Stimulated activated naive CD4-positive, alpha-beta T cell treated with Interleukin-2 at 50 U/mL for 16 hours (primary cell): Measurements from ENCODE around the gene MACF1.
"Not testable (repeated sequence)": the region's sequence is repeated elsewhere in the genome, so short reads cannot be mapped to it uniquely, and the experiment has no call there.

Source experiments
- DNase-seq: peaks from one replicate; lab custom pipeline; 2025; lab: John Stamatoyannopoulos, UW

The MACF1 gene

GRCh38 chr1:39515131-39516086 is 310.9 kb downstream of the MACF1 start:
- DNase-seq, result not testable (repeated sequence)

- DNase-seq, result not testable (repeated sequence)
Observed at GRCh38 chr1:39516841-39517240, 312.3 kb downstream of the MACF1 start.

DNA sequence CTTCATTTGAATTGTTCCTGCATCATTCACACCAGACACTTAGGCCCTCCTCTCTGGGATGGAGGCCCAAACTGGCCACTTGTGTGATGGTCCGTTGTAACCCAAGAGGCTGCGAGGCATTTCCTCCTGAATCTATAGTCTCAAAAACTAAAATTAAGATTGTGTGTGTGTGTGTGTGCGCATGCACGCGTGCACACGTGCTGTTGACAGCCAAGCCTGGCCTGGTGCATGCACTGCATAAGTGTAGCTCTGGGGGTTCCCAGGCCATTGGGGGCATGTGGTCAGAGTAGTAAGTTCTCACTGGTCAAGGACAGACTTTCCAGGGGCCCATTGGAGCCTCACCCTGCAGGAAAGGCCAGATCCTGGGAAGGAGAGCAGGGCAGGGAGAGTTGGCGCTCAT is 313.4 kb downstream of the MACF1 start:
- DNase-seq, result not testable (repeated sequence)

GRCh38 chr1:39519376-39519775 is 314.9 kb downstream of the MACF1 start:
- not testable (repeated sequence) for DNase-seq

GRCh38 chr1:39522221-39522620 is 317.7 kb downstream of the MACF1 start:
- not testable (repeated sequence) for DNase-seq

DNA sequence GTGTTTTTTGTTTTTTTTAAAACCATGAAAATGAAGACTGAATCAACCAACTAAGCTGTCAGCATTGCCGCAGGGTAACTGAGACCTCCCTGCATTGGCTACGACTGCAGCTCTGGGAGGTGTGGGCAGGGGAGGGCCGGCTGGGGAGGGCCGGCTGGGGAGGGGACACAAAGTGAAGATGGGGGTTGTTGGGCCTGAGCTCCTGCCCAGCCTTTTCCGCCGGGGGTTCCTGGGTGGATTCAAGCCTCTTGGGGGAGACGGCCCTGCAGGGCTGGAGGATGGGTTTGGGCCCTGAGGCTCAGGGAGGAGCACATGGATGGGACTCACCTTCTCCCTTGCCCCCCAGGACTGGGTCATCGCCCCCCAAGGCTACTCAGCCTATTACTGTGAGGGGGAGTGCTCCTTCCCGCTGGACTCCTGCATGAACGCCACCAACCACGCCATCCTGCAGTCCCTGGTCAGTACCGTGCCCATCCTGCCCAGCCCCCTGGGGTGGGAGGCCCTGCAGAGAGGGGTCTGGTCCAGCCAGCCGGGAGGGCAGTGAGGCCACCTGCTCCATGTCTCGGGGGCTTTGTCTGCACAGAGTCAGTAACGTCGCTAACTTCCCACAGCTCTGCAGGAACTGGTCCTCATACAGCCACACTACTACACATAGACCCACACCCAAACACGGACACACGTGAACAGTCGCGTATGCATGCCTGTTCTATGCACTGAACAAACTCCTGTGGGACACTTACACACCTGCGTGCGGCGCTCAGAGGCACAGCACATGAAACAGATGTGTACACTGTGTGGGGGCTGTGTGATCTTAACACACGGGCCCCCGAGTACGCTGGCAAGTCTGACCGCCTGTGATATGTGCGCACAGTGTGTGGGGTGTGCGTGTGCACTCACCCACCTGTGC is 318.4 kb downstream of the MACF1 start:
- no peak for DNase-seq

DNA sequence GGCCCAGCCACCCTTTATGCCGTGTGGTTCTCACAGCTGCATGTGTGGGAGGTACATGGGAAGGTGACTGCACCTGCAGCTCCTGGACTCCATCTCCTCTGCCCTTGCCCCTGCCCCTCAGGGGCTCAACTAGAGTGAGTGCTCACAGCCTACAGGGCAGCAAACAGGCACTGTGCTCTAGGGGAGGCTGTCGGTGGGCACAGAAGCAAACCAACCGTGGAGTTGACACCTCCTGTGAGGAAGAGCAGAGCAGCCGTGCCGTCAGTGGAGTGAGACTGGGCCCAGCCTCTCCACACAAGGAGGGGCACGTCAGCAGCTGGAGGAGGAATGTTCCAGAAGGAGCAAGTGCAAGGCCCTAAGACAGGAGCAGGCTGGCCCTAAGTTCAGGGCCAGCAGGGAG is 319.7 kb downstream of the MACF1 start:
- DNase-seq, result no peak

DNA sequence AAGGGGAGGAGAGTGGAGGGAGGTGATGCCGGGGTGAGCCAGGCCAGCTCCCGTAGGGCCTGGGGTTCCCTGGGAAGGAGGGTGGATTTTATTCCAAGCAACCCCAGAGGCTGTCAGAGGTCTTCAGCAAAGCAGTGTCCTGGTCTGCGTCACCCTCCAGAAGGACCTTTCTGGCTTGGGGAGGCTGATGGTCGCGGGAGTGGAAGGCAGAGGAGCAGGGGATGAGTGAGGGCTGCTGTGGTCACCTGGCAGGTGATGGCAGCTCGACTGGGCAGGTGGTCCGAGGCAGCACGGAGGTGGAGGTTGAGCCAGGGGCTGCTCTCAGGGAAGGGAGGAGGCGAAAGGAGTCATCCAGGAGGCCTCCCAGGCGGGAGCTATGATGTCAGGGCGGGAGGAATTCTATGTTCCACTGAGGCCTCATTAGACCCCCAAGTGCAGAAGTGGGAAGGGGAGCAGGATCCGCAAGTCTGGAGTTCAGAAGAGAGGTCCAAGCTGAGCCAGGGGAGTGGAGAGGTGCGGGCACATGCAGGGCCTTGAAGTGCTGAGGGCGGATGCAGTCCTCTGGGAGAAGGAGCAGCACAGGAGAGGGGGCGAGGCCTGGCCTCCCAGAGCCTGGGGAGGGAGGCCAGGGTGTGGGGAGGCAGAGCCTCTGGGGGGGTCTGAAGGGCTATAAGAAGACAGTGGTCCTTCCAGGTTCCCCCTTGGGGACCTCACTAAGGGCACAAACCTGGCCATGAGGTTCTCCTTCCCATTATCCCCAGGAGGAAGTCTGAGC is 320.3 kb downstream of the MACF1 start:
- DNase-seq, result no peak

- no peak for DNase-seq
Observed at GRCh38 chr1:39525366-39526165, 321.1 kb downstream of the MACF1 start.

DNA sequence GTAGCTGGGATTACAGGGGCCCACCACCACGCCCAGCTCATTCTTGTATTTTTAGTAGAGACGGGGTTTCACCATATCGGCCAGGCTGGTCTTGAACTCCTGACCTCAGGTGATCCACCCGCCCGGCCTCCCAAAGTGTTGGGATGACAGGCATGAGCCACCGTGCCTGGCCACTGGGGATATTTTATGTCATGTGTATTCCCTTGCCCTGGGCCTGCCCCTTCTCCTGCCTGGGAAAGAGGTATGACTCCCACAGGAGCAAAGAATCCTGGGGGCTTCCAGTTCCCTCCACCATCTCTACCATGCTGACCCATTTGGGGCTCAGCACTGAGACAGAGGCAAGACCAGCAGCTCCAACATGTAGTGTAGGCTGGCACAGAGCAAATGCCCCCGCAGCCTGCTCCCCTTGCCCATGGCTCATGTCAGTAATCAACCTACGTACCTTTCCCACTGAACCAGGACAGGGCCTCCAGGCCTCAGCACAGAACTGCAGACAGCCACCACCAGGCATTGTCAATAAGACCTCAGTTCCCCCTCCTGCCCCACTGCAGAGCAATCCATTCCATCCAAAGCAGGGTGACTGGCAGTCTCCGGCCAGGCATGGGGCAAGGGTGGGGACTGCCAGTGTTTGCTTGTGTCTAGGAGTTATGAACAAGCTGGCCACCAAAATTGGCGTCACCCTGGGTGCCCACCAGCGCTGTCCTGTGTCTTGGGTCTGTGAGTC is 322.1 kb downstream of the MACF1 start:
- DNase-seq, result no peak

DNA sequence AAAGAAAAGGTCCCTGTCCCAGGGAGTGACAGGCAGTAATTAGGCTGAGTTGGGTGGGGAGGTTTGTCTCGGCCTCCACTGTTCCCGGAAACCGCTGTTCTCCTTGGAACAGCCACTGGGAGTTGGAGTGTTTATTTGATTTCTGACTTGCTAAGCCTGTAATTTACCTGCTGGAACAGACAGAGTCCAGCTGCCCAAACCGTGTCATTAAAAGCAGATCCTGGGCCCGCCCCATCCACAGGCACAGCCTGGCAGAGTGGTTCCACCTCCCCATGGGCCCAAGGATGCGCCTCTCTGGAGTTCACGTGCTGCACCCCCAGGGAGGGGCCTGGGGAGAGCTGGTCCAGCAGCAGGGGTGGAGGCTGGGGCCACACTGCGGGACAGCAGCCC is 322.7 kb downstream of the MACF1 start:
- DNase-seq, result not testable (repeated sequence)

DNA sequence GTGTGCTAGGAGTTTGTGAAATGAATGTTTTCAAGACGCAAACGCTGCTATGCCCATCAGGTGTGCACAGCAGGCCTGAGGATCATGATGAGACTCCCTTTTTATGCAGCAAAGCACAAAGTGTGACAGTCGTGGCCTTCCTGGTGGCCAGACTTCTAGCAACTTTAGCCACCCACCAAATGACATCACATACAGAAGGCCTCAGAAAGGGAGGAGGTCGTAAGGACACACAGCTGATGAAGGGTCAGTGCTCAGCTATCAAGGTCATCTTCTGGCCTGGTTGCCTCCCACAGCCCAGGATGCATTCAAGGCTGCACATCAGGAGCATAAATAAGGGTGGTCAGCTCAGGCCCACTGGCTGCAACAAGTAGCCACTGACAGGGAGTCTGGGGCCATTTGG is 323.6 kb downstream of the MACF1 start:
- no peak for DNase-seq

- DNase-seq, result no peak
Observed at GRCh38 chr1:39529901-39530535, 325.5 kb downstream of the MACF1 start.

GRCh38 chr1:39531526-39531925 is 327.0 kb downstream of the MACF1 start:
- no peak for DNase-seq

DNA sequence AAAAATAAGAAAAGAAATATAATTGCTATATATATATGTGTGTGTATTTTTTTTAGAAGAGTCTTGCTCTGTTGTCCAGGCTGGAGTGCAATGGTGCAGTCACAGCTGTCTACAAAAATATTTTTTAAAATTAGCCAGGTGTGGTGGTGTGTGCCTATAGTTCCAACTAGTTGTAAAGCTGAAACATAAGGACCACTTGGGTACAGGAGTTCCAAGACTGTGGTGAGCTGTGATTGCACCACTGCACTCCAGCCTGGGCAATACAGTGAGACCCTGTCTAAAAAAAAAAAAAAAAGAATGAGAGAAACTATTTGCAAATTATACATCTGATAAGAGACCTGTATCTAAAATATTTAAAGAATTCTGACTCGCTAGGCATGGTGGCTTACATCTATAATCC is 328.9 kb downstream of the MACF1 start:
- DNase-seq, result no peak
